ENCODE data around the gene NKIRAS1.
"Not testable (repeated sequence)": the region's sequence is repeated elsewhere in the genome, so short reads cannot be mapped to it uniquely, and the experiment has no call there.

Gene NKIRAS1

DNA sequence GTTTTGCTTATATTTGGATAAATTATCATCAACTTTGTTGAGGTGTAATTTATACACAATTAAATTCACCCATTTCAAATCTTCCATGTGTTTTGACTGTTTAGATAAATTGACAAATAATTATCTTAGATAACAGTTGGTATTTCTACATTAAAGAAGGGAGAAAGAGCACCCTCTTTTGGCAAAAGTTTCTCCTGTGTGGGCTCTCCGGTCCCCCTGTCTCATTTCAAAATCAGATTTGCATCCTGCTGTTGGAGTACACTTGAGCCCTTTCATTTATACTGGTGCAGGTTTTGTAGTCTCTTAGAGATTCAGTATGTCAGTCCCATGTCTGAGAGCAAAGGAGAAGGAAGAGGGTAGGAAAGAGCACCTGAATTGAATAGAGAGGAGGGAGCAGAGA lies 49.4 kb downstream of the NKIRAS1 start:
- no peak for FAIRE-seq

- no peak for FAIRE-seq
These were observed 51.0 kb downstream of the NKIRAS1 start for GRCh38 chr3:23865595-23866396.

- no peak for FAIRE-seq
These were observed 51.9 kb downstream of the NKIRAS1 start for GRCh38 chr3:23864931-23865330.

GRCh38 chr3:23863060-23863459 lies 53.7 kb downstream of the NKIRAS1 start:
- no peak for FAIRE-seq

DNA sequence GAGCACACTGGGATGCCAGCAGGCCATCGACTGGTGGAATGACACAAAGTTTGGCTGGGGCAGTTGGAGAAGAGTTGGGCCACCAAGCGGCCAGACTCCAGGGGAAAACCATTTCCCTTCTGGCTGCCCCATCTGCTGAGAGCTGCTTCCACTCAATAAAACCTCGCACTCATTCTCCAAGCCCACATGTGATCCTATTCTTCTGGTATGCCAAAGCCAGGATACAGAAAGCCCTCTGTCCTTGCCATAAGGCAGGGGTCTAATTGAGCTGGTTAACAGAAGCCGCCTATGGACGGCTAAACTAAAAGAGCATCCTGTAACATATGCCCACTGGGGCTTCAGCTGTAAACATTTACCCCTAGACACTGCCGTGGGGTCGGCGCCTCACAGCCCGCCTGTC lies 55.1 kb downstream of the NKIRAS1 start:
- FAIRE-seq = no peak

GRCh38 chr3:23859839-23860382 lies 56.9 kb downstream of the NKIRAS1 start:
- FAIRE-seq = no peak

GRCh38 chr3:23859012-23859743 lies 57.6 kb downstream of the NKIRAS1 start:
- no peak for FAIRE-seq

- no peak for FAIRE-seq
These were observed 60.5 kb downstream of the NKIRAS1 start for GRCh38 chr3:23856286-23856685.

- not testable (repeated sequence) for FAIRE-seq
These were observed 67.3 kb downstream of the NKIRAS1 start for GRCh38 chr3:23849462-23849861.

GRCh38 chr3:23845326-23846216 lies 71.2 kb downstream of the NKIRAS1 start:
- no peak for FAIRE-seq

DNA sequence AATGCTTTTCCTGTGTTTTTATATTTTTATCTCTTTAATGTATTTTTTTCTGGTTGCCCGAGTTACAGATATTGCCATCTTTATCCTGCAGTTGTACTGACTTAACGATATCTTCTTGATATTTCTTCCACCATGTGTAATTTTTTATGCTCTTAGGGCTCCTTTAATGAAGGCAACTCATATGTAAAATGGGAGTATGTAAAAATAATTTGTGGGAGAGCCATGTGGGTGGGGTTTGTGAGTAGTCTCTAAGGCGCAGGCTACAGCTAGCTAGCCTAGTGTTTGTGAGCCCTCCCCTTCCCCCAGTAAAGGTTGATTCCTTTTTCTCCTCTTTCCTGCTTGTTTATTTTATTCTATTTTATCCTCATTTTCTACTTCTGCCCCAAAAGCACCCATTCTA lies 72.9 kb downstream of the NKIRAS1 start:
- no peak for FAIRE-seq
